AG08396 (cell line): Measurements from ENCODE around the gene POMC.
"Not testable (repeated sequence)": the region's sequence is repeated elsewhere in the genome, so short reads cannot be mapped to it uniquely, and the experiment has no call there.

Source experiments
- DNase-seq: peaks from one replicate; pipeline ENCODE4 v3.0.0; 2012; ENCODE audit warnings: low spot score, mixed read lengths

Gene POMC

GRCh38 chr2:25168256-25169072 is at the start of gene POMC:
Gene POMC (minus strand): TSS chr2:25168580. CDS start chr2:25164772, 3,808 bp downstream.
- peak; percentile 39 for DNase-seq

GRCh38 chr2:25218100-25218499 is 49.7 kb upstream of the POMC start:
- no peak for DNase-seq

- DNase-seq, result peak; percentile 46
These were observed 47.7 kb upstream of the POMC start for GRCh38 chr2:25215948-25216679.

- no peak for DNase-seq
These were observed 46.9 kb upstream of the POMC start for GRCh38 chr2:25215232-25215631.

DNA sequence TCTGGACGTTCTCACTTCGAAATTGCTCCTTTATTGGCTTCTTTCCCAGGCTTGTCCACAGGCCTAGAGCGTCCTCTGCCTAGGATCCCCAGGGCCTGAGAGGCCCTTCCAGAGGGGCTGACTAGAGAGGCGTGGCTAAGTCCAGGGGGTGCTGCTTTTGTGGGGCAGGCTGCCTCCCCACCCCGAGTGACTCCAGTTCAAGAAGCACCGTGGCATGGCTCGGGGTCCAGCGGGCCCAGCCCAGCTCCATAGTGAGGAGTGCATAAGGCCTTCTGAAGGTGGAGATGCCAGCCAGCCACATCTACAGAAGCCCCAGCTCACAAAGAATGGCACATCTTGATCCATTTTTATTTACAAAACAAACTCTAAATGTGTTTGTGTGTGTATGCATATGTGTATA is 44.8 kb upstream of the POMC start:
- DNase-seq, result no peak

DNA sequence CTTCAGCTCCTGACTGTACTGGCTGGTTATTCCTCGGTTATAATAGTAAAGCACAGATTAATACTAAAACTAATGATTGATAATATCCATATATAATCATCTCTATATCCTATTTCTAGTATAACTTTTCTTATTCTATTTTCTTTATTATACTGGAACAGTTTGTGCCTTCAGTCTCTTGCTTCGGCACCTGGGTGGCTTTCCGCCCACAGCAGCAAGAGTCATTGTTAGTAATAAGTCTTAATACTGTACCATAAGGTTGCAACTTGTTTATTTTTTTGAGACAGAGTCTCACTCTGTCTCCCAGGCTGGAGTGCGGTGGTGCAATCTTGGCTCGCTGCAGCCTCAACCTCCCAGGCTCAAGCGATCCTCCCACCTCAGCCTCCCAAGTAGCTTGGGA is 42.5 kb upstream of the POMC start:
- DNase-seq, result not testable (repeated sequence)

DNA sequence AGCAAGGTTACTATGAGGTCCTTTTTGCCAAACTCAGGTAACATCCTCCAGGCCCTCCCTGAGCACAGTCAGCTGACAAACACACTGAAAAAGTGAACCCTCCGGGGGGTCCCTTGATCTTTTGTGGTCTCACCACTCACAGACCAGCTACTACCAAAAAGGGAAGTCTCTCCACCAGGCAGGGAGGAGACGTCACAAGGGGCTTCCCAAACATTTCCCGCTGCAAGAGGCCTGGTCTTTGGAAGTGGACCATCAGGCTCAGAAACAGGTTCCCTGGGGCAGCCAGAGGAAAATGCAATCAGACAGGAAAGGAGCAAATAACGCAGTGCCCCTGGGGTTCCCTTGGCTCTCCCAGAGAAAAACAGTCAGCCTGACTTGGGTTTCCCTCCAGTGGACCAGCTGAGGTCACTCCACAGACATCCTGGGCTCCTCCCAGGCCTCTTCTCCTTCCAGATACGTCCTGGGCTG is 38.7 kb upstream of the POMC start:
- DNase-seq, result no peak

DNA sequence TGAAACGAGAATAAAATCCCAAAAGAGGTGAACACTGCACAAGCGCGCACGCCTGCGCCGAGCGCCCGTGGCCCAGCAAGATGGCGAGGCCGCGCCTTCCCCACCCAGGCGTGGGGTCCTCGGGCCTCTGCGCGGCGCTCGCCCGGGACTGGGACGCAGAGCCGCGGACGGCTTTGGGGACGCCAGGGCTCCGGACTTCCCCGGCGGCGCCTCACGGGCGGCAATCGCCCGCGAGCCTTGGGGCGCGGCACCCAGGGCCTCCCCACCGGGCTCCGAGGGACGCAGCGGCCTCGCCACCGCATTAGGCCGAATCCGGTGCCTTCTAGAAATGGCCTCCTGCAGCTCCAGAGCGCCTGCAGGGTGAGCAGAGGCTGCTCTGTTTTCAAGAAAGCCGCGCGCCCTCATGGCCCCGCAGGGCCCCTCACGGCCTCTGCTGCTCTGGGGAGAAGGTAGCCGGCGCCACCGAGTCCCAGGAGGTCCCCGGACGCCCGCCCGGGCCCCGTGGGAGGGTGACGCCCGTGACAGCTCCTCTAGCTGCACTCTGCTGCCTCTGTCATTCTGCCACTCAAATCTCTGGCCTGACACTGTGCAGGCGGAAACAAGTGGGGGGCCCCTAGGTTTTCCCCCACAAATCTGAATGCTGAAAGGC is 35.9 kb upstream of the POMC start:
- no peak for DNase-seq

- DNase-seq, result no peak
These were observed 33.9 kb upstream of the POMC start for GRCh38 chr2:25202275-25202674.

DNA sequence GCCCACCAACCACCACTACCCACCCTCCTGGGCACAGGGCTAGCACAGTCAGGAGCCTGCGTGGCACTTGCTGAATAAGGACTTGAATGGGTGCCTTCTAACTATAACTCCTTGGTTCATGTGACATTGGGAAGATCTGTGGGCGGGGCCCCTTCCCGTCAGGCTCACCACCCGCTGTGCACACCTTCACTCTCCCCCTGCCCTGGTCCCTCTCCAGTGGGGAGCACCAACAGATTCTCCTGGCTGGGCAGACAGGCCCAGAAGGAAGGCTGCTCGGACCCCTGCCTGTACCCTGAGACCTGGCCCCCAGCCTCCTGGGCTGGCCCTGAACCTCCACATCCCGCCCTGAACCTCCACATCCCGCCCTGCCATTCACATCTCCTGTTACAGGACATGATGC is 33.4 kb upstream of the POMC start:
- DNase-seq, result no peak

DNA sequence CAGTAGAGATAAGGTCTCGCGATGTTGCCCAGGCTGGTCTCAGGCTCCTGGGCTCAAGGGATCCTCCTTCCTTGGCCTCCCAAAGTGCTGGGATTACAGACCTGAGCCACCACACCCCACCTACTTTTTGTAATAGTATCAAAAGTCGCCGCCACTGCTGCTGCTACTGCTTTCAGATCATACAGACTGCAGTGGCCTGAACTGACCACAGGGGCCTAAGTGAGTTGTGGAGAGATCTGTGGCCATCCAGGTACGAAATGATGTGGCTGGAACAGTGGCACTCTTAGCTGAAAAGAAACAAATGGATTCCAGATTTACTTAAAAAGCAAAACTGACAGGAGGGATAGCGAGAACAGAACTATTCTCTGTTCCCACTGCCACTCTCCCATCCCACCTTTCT is 32.9 kb upstream of the POMC start:
- no peak for DNase-seq

DNA sequence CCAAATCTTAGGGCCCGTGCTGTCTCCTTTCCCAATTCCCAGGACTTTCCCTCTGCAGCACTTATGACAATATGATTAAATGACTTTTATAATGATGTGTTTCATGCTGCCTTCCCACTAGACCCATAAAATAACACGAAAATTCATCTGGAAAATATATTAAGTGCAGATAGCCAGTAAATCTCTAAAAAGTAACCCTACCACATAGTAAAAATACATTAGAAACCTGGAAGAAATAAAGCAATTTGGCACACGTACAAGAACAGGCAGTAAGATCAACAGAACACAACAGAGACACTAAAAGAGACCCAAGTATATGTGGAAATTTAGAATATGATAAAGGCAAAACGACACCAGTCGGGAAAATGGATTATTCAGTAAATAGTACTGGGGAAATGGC is 30.2 kb upstream of the POMC start:
- no peak for DNase-seq

DNA sequence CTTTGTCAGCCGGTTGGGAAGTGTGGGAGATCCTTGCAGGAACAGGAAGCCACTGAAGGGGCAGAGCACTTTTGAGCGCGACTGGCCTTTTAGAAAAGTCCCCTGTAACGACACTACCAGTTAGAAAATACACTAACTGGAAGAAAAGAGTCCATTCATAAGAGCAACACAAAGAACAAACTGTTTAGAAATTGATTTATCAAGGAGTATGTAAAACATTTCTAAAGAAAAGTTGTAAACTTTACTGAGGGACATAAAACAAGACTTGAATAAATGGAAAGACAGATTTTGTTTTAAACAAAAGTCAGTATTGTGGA is 29.8 kb upstream of the POMC start:
- no peak for DNase-seq

DNA sequence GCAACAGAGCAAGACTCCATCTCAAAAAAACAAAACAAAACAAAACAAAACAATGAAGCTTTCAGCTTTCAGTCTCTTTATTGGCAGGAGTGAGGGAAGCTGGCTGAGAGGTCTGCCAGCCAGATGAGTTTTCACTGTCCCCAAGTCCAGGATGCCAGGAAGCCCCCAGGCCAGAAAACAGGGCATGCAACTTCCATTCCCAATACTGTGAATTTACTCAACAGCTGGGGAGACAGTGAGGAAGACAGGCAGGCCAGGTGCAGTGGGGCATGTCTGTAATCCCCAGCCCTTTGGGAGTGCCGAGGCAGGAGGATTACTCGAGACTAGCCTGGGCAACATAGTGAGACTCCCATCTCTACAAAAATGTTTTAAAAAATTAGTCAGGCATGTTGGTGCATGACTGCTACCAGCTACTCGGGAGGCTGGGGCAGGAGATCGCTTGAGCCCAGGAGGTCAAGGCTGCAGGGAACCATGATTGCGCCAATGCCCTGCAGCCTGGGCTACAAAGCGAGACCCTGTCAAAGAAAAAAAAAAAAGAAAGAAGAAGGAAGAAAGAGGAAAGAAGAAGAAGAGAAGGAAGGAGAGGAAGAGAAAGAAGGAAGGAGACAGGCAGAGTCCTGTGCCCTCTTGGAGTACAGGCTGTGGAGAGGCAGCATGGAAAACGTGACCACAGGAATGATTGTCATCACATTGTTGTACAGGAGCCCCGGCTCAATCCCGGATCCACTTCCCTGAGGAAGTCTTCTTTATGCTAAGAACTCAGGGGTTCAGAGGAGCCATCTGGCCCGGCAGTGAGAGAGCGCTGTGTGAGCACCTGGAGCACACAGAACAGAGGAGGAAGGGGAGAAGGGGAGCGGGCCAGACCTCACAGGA is 29.2 kb upstream of the POMC start:
- no peak for DNase-seq

GRCh38 chr2:25194576-25195122 is 26.3 kb upstream of the POMC start:
- no peak for DNase-seq

DNA sequence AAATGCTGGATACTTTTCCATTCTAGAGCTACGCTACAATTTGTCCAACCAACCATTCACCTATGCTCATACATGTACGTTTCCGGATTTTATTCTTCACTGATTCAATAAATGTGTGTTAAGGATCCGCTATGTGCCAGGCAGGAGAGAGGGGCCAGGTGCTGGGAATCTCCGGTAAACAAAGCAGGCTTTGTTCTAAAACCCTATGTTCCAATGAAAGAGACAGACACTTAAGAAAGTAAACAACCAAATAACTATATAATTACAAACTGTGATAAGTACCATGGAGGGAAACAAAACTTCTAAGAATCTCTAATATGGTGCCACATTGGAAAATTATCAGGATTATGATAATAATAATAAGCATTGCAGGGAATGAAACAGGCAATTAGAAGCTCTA is 22.2 kb upstream of the POMC start:
- no peak for DNase-seq

DNA sequence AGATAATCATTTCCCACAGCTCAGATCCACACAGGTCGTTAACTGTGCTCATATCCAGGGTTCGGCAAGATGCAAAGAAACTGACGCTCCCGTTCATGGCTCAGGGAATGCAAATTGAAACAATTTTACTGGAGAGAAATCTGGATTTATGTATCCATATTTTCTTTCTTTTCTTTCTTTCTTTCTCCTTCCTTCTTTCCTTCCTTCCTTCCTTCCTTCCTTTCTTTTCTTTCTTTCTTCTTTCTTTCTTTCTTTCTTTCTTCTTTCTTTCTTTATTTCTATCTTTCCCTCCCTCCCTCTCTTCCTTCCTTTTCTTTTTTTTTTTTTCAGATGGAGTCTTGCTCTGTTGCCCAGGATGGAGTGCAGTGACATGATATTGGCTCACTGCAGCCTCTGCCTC is 20.0 kb upstream of the POMC start:
- DNase-seq, result no peak

DNA sequence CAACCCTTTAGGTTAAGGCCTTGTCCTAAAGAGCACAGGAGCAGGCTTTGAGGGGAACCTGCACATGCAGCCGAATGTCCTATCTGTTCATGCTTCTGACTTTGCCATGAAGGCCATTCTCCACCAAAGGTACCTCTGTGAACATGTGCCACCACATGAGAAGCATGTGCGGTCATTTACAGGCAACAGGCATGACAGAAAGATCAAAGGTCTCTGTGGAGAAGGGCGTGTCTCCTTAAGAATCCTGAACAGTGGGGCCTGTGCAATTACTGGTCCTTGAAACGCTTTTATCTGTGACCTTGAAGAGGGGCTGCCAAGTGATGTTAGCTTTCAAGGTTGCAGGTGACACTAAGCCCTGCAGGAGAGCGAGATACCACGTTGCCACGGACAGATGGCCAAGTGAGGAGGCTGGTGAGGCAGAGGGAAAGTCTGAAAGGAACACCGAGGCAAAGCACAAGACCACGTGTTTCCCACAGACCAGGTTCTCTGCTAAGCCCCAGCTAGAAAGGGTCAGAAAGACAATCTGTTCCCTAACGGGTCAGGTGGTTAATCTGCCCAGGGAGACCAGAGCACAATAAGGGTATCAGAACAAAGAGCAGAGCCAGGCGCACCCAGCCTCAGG is 19.5 kb upstream of the POMC start:
- DNase-seq, result no peak

DNA sequence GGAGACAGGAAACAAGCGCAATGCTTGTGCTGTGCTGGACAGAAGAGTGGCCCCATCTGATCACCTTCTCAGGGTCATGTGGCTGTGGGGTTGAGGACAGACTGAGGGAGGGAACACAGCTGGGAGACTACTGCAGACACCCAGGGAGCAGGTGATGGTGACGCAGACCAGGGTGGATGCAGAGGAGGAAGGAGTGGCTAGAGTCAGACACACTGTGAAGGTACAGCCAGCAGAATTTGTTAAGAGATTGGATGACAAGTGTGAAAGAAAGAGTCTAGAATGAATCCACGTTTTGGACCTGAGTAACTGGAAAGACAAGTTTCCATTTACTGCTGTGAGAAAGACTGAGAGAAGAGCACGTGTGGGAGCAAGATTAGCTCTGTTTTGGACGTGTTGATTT is 15.9 kb upstream of the POMC start:
- no peak for DNase-seq

- DNase-seq, result no peak
These were observed 10.6 kb upstream of the POMC start for GRCh38 chr2:25178976-25179375.

- DNase-seq, result no peak
These were observed 8.8 kb upstream of the POMC start for GRCh38 chr2:25177211-25177611.
